ENCODE data around the gene SPEM2.

GRCh38 chr17:7427549-7427948, 2.1 kb downstream of the SPEM2 start:
- TF ChIP-seq GATA2 (IDR thresholded peaks at IDR 0.05; ENCODE audit: low read depth, low read length), result no peak
- TF ChIP-seq GATA3 (IDR thresholded peaks at IDR 0.05; ENCODE audit: low read depth, low read length), result no peak
